Fibroblast of the aortic adventitia (primary cell): ENCODE measurements around the gene ABCA12. TPM values are rescaled to one million over a fixed set of nuclear protein-coding genes. Genes with fewer than 3 reads are reported as not detected.

Source experiments
- DNase-seq: peaks from one replicate; pipeline ENCODE4 v3.0.0-alpha.2; 2010; ENCODE audit warnings: low read depth
- H3K4me3 ChIP-seq: 2 replicates; pipeline ENCODE4 v1.5.1; 2011; ENCODE audit warnings: low read depth, mild to moderate bottlenecking, control low read depth, low read length, moderate library complexity
- total RNA-seq: library from RNA; depleted of rRNA; stranded (reverse); fragments of >200 nt; gene quantifications from 2 replicates; pipeline ENCODE4 v1.2.3, GENCODE V29; 2012; ENCODE audit warnings: low replicate concordance
- TF ChIP-seq, protein P1 (sequence below): IDR thresholded peaks from 2 replicates; pipeline ENCODE4 v1.5.1; 2011; ENCODE audit warnings: mild to moderate bottlenecking, low read length, control low read depth, inconsistent platforms; ENCODE audit not compliant: insufficient read depth

The ABCA12 gene
- total RNA-seq, 1 donor = 0.09 TPM

DNA sequence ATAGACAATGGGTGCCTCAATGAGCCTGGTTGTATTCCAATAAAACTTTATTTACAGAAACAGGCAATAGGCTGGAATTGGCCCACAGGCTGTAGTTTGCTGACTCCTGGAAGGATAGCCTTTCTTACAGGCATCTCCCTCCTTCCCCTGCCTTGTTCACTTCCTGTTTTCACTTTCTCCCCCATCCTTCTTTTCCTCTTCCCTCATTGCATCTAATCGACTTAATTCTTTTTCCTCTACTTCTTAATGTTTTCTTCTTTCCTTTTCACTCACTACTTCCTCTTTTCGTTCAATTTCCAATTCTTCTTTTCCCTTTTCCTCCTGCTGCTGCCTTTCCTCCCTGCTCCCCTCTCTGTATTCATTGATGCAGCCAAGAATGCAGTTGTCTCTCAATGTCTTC, 70.0 kb downstream of the ABCA12 start:
- no peak for DNase-seq
- TF ChIP-seq, protein P1, sequence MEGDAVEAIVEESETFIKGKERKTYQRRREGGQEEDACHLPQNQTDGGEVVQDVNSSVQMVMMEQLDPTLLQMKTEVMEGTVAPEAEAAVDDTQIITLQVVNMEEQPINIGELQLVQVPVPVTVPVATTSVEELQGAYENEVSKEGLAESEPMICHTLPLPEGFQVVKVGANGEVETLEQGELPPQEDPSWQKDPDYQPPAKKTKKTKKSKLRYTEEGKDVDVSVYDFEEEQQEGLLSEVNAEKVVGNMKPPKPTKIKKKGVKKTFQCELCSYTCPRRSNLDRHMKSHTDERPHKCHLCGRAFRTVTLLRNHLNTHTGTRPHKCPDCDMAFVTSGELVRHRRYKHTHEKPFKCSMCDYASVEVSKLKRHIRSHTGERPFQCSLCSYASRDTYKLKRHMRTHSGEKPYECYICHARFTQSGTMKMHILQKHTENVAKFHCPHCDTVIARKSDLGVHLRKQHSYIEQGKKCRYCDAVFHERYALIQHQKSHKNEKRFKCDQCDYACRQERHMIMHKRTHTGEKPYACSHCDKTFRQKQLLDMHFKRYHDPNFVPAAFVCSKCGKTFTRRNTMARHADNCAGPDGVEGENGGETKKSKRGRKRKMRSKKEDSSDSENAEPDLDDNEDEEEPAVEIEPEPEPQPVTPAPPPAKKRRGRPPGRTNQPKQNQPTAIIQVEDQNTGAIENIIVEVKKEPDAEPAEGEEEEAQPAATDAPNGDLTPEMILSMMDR = no peak
- no peak overlapping the region for H3K4me3 ChIP-seq

DNA sequence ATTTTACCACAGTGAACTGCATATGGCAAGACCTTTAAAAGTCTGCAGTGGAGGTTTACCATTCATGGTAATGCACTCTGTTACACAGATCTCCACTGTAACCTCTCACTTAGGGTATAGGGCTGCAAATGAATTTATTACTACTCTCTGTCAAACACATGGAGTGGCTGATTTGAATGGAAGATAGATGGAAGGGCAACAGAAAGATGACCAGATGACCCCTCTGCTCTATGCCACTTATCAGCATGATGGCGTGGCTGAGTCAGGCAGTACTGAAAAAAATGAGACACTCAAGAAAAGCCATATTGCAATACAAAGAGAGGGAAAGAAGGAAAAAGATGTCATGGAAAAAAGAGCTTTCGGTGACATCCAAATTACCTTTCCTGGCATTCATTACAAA, 72.3 kb downstream of the ABCA12 start:
- no peak for DNase-seq
- H3K4me3 ChIP-seq = no peak overlapping the region
- TF ChIP-seq, protein P1 = no peak

GRCh38 chr2:215063526-215063925, 74.9 kb downstream of the ABCA12 start:
- H3K4me3 ChIP-seq = no peak overlapping the region
- TF ChIP-seq, protein P1 = no peak
- DNase-seq = no peak

- TF ChIP-seq, protein P1 = no peak
- no peak for DNase-seq
- H3K4me3 ChIP-seq = no peak overlapping the region
These were observed 77.4 kb downstream of the ABCA12 start for GRCh38 chr2:215060861-215061536.

DNA sequence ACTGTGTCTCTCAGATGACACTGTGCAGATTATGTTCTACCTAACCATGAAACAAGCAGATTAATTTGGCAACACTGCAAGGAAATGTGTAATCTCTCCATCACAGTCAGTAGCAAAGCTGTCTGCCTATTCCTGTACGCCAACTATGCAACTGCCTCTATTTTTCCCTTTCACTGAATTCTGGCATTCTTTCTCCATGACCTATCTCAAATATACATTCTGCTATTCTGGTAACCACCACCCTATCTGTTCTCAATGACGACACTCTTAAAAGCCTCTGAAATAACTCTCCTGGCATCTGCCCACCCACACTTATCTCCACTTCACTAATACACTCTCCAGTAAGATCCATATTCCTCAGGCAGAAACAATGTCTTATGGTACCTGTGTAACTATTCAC, 78.7 kb downstream of the ABCA12 start:
- TF ChIP-seq, protein P1 = no peak
- no peak overlapping the region for H3K4me3 ChIP-seq
- peak; percentile 1 for DNase-seq

- TF ChIP-seq, protein P1 = no peak
- no peak for DNase-seq
- no peak overlapping the region for H3K4me3 ChIP-seq
These were observed 82.5 kb downstream of the ABCA12 start for GRCh38 chr2:215055891-215056290.

DNA sequence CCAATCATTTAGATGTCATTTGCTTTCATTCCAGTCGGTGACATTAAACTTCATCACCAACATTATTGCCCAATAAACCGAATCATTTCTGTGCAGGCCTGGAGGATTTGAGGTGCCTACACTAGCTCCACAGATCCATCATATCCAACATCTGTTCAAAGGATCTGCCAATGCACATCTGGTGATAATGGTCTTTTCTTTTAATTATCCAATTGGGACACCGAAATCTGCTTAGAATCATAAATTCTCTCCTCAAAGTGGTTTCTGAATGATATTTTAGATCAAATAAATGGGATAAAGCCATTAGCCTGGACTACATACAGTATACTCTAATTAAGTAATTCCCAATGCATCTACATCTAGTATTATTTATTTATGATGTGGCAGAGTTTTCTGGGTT, 85.6 kb downstream of the ABCA12 start:
- no peak for DNase-seq
- H3K4me3 ChIP-seq = no peak overlapping the region
- TF ChIP-seq, protein P1 = no peak
